Common myeloid progenitor, CD34-positive (primary cell): ENCODE measurements around the gene NOG.
A peak's percentile ranks its signal among the peaks of the same experiment; 100 is the strongest.

ENCODE experiments used
- CTCF ChIA-PET: fragments of 350-600 bp; sonication (Branson Sonifier 250); formaldehyde crosslinking; loops from one replicate; lab custom pipeline; 2021; ENCODE audit warnings: antibody characterized with exemption; lab: Charles Lee
- POLR2A ChIA-PET: fragments of 350-600 bp; sonication (Branson Sonifier 250); formaldehyde crosslinking; loops from one replicate; lab custom pipeline; 2021; ENCODE audit warnings: antibody characterized with exemption; lab: Charles Lee
- DNase-seq, 3 donors: peaks; one replicate each; pipeline versions ENCODE4 v3.0.0 to v3.0.0-alpha.2; 2013
- H3K27ac ChIP-seq, 2 experiments: 1 replicate in 1 of 2; 2 replicates in 1 of 2; pipeline ENCODE4 v1.7.0; 2013; ENCODE audit warnings: inconsistent platforms in 2 of 2, low read length in 2 of 2, mild to moderate bottlenecking in 2 of 2, low read depth in 1 of 2, moderate library complexity in 1 of 2; ENCODE audit not compliant: severe bottlenecking in 2 of 2, insufficient read depth in 1 of 2, poor library complexity in 1 of 2
- H3K27me3 ChIP-seq, 5 experiments: replicated peaks in 2 of 5; 1 replicate in 3 of 5; 2 replicates in 2 of 5; pipeline versions ENCODE4 v1.6.1 to v1.7.0; 2013; ENCODE audit warnings: low read length in 4 of 5, mild to moderate bottlenecking in 2 of 5, moderate library complexity in 2 of 5, inconsistent platforms in 1 of 5; ENCODE audit not compliant: insufficient read depth in 5 of 5, control insufficient read depth in 4 of 5
- H3K36me3 ChIP-seq, 4 experiments: 1 replicate in 2 of 4; 2 replicates in 2 of 4; pipeline versions ENCODE4 v1.6.1 to v1.7.0; 2013; ENCODE audit warnings: low read length in 3 of 4, control low read depth in 1 of 4, mild to moderate bottlenecking in 1 of 4; ENCODE audit not compliant: control insufficient read depth in 4 of 4, insufficient read depth in 4 of 4
- H3K4me1 ChIP-seq, 4 experiments: 1 replicate in 3 of 4; 2 replicates in 1 of 4; pipeline versions ENCODE4 v1.6.1 to v1.7.1; 2013; ENCODE audit warnings: low read length in 3 of 4, mild to moderate bottlenecking in 3 of 4, control low read depth in 1 of 4, inconsistent platforms in 1 of 4, moderate library complexity in 1 of 4; ENCODE audit not compliant: control insufficient read depth in 4 of 4, insufficient read depth in 4 of 4; ENCODE audit errors: control extremely low read depth in 1 of 4
- H3K4me3 ChIP-seq, 7 experiments: 1 replicate in 4 of 7; 2 replicates in 3 of 7; pipeline versions ENCODE4 v1.5.1 to v1.7.0; 2013; ENCODE audit warnings: mild to moderate bottlenecking in 7 of 7, low read length in 6 of 7, moderate library complexity in 6 of 7, inconsistent platforms in 2 of 7, low read depth in 2 of 7, control low read depth in 1 of 7; ENCODE audit not compliant: insufficient read depth in 4 of 7, control insufficient read depth in 1 of 7; ENCODE audit errors: extremely low read depth in 1 of 7
- H3K9me3 ChIP-seq, 5 experiments: 1 replicate in 4 of 5; 2 replicates in 1 of 5; pipeline versions ENCODE4 v1.6.1 to v1.7.1; 2013; ENCODE audit warnings: low read length in 4 of 5, mild to moderate bottlenecking in 2 of 5, inconsistent platforms in 1 of 5, low read depth in 1 of 5, moderate library complexity in 1 of 5; ENCODE audit not compliant: control insufficient read depth in 4 of 5, insufficient read depth in 2 of 5; ENCODE audit errors: control extremely low read depth in 1 of 5
- WGBS: methylation state at CpG from one replicate; pipeline ENCODE4 v1.1.5; 2013; ENCODE audit not compliant: insufficient coverage; 5-methylcytosine and 5-hydroxymethylcytosine counted together

NOG gene

DNA sequence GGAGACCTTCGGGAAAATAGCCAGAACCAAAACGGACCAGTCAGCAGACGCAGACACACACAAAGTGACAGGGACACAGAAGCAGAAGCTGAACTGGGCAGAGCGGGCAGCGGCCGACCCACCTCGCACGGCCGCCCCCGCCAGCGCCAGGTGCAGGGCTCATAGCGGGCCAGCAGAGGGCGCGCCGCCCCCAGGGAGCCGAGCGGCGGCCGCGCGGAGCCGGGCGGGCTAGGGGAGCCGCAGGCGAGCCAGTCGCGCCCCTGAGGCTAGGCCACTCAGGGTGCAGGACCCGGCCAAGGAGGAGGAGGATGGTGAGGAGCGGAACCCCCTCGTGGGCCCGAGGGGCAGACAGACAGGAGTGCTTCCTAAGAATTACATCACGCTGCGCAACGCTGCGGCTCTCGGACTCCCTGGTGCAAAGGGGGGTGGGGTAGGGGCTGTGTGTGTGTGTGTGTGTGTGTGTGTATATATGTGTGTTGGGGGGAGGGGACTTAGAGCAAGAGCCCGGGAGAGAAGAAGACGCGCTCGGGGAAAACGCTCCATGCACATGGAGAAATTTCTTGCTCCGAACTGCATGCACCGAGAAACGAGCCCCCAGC, 913 bp upstream of the NOG start:
- no peaks in the 10 kb centered on the region for H3K27me3 ChIP-seq
- POLR2A ChIA-PET = interaction anchor here (0.6 to 1.4 kb wide), 3 partner anchors 17 to 187 kb away, joined by 3 read pairs; no protein-coding TSS in a partner anchor
- peak; percentile 58 to 85 (median 77) for DNase-seq
- H3K36me3 ChIP-seq = no peaks in the 10 kb centered on the region
- H3K4me1 ChIP-seq = peaks cover 6 to 41% (median 28%) of the 10 kb centered on the region in 4 experiments
- H3K9me3 ChIP-seq = no peaks in the 10 kb centered on the region
- no peak overlapping the region for H3K27ac ChIP-seq
- CTCF ChIA-PET = interaction anchor here (0.8 to 5.5 kb wide), 16 partner anchors 9 to 193 kb away, joined by 3 to 37 read pairs (median 4); no protein-coding TSS in a partner anchor
- H3K4me3 ChIP-seq = peak overlapping the region; percentile 63 to 83 (median 78)
- WGBS = 0% methylated on average over 29 of the region's 44 CpGs

DNA sequence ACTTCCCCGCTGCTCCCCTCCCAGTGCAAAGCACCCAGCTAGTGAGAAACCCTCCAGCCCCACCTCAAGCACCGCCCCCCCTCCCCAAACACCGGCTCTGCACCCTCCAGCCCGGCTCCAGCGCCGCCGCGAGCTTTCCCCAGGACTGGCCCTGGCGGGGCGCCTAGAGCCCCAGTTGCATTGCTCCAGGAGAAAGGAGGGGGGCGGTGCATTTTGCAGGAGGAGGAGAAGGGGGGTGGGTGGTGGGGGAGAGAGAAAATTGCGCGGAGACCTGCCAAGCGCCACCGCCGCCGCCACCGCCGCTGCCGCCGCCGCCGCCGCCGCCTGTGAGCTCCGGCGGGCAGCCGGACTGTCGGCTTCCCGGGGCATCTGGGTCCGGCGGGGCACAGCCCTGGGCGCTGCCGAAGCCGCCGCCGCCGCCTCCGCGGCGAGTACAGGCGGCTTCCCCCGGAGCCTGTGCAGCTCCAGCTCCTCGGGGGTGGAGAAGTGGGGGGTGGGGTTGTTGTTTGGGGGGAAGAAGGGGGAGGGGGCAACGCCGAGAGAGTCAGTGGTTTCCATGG, 333 bp upstream of the NOG start:
- ChIA-PET CTCF (interaction anchor here (0.8 to 5.5 kb wide), 10 partner anchors 10 to 225 kb away, joined by 3 to 37 read pairs (median 10); no protein-coding TSS in a partner anchor), POLR2A (interaction anchor here (0.6 to 1.4 kb wide), 3 partner anchors 17 to 187 kb away, joined by 3 read pairs; no protein-coding TSS in a partner anchor)
- DNase-seq = peak; percentile 70 to 92 (median 91)
- H3K36me3 ChIP-seq = no peaks in the 10 kb centered on the region
- peak overlapping the region; percentile 63 to 83 (median 79) for H3K4me3 ChIP-seq
- H3K4me1 ChIP-seq = peaks cover 6 to 45% (median 33%) of the 10 kb centered on the region in 4 experiments
- no peaks in the 10 kb centered on the region for H3K27me3 ChIP-seq
- WGBS = 0% methylated on average over 13 of the region's 46 CpGs
- no peak overlapping the region for H3K27ac ChIP-seq
- H3K9me3 ChIP-seq = no peaks in the 10 kb centered on the region

DNA sequence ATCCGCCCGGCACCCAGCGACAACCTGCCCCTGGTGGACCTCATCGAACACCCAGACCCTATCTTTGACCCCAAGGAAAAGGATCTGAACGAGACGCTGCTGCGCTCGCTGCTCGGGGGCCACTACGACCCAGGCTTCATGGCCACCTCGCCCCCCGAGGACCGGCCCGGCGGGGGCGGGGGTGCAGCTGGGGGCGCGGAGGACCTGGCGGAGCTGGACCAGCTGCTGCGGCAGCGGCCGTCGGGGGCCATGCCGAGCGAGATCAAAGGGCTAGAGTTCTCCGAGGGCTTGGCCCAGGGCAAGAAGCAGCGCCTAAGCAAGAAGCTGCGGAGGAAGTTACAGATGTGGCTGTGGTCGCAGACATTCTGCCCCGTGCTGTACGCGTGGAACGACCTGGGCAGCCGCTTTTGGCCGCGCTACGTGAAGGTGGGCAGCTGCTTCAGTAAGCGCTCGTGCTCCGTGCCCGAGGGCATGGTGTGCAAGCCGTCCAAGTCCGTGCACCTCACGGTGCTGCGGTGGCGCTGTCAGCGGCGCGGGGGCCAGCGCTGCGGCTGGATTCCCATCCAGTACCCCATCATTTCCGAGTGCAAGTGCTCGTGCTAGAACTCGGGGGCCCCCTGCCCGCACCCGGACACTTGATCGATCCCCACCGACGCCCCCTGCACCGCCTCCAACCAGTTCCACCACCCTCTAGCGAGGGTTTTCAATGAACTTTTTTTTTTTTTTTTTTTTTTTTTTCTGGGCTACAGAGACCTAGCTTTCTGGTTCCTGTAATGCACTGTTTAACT, 1.0 kb downstream of the NOG start:
- WGBS = 0% methylated on average over 59 of the region's 61 CpGs
- H3K9me3 ChIP-seq = no peaks in the 10 kb centered on the region
- H3K36me3 ChIP-seq = no peaks in the 10 kb centered on the region
- peaks cover 6 to 49% (median 37%) of the 10 kb centered on the region in 4 experiments for H3K4me1 ChIP-seq
- POLR2A ChIA-PET = no interaction called here
- no peaks in the 10 kb centered on the region for H3K27me3 ChIP-seq
- peak; percentile 38 to 79 (median 66) for DNase-seq
- peak overlapping the region in 1 of 2 experiments; percentile 15 for H3K27ac ChIP-seq
- H3K4me3 ChIP-seq = peak overlapping the region; percentile 63 to 83 (median 79)
- CTCF ChIA-PET = interaction anchor here (0.8 to 5.5 kb wide), 7 partner anchors 8 to 187 kb away, joined by 3 to 37 read pairs (median 3); no protein-coding TSS in a partner anchor

DNA sequence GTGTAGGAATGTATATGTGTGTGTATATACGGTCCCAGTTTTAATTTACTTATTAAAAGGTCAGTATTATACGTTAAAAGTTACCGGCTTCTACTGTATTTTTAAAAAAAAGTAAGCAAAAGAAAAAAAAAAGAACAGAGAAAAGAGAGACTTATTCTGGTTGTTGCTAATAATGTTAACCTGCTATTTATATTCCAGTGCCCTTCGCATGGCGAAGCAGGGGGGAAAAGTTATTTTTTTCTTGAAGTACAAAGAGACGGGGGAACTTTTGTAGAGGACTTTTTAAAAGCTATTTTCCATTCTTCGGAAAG, 1.6 kb downstream of the NOG start:
- ChIA-PET CTCF (interaction anchor here (0.7 to 5.5 kb wide), 8 partner anchors 8 to 190 kb away, joined by 3 to 37 read pairs (median 4); no protein-coding TSS in a partner anchor), POLR2A (no interaction called here)
- Histone ChIP-seq H3K36me3 (no peaks in the 10 kb centered on the region), H3K4me1 (peaks cover 6 to 49% (median 37%) of the 10 kb centered on the region in 4 experiments), H3K27me3 (no peaks in the 10 kb centered on the region), H3K27ac (no peak overlapping the region), H3K9me3 (no peaks in the 10 kb centered on the region), H3K4me3 (peak overlapping the region in 6 of 7 experiments; percentile 63 to 83 (median 76))
- DNase-seq = no peak
- no CpG with 5 or more reads among the region's 7 CpGs for WGBS

DNA sequence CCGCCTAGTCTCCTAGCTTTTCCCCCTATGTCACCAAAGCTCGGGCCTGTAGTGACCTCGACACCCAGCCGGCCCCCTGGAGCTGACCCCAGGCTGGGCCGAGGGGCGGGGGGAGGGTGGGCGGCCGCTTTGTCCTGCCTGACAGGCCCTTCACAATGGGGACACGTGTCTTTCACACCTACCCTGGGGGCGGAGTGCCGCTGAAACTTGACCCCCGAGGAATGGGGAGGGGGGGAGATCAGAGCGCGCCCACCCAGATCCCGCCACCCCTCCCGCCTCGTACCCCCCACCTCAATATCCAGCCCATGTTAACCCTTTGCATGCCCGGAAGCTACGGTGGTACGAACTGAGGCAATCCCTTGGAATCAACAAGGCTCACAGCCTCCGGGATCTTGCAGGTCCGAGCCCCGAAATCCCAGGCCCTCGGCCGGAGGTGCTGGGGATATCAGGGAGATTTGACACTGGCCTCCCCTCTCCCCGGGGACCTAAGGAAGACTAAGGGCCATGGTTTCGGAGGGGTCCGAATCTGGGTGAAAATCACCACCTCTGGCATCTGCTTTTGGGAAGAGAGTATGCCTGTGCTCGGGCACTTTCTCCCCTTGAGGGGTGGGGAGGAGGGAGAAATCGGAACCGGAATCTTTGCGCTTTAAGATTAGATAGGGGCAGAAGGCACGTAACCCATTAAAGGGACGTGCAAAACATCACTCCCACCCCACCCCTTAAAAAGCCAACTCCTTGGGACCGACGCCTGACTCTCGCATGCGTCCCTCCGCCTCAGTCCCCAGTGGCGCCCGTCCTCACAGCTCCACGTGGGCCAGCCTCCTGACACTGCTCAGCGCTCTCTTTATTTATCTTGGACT, 2.6 kb downstream of the NOG start:
- peaks cover 6 to 49% (median 37%) of the 10 kb centered on the region in 4 experiments for H3K4me1 ChIP-seq
- POLR2A ChIA-PET = interaction anchor here (0.7 kb wide), 1 partner anchor 184 kb away, joined by 3 read pairs; no protein-coding TSS in a partner anchor
- H3K36me3 ChIP-seq = no peaks in the 10 kb centered on the region
- H3K9me3 ChIP-seq = no peaks in the 10 kb centered on the region
- peak overlapping the region in 6 of 7 experiments; percentile 55 to 80 (median 68) for H3K4me3 ChIP-seq
- H3K27me3 ChIP-seq = no peaks in the 10 kb centered on the region
- peak in 2 of 3 donors; percentile 16 to 45 for DNase-seq
- H3K27ac ChIP-seq = no peak overlapping the region
- WGBS = 0% methylated on average over 17 of the region's 43 CpGs
- CTCF ChIA-PET = interaction anchor here (0.7 to 1.5 kb wide), 4 partner anchors 86 to 189 kb away, joined by 3 to 4 read pairs (median 4); no protein-coding TSS in a partner anchor

DNA sequence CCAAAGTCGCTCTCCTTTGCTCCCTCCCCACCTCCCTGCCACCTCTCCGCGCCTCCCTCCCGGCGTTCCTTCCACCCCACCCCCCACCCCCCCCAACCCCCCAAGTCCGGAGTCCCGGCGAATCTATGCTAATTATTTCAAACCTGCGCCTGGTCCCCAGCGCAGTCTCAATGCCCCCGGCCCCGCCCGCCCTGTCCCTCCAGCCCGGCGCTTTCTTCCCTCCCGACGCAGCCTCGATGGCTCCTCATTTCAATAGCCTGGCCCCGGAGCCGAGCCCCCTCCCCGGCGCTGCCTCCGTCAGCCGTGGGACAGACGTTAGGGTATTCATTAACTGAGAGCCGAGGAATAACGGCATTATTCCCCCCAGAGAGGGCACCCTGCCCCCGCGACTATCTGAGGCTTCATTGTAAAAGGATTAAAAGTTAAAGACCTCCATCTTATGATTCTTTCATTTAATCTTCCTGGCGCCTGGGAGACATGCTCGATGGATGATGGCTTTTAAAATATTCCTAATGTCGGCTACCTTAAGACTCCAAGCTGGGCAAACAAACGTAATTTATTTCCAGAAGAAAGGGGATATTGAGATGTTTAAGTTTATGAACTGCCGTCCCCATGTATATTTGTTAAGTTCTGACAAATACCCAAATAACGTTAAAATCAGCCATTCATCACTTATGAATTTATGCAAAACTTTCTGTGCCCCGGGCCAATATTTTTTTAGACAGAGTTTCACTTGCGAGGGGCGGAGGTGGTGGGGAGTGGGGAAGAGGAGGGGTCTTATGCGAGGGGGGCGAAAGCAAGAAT, 3.4 kb downstream of the NOG start:
- H3K4me3 ChIP-seq = peak overlapping the region; percentile 28 to 84 (median 73)
- no peaks in the 10 kb centered on the region for H3K9me3 ChIP-seq
- peak in 1 of 3 donors; percentile 24 for DNase-seq
- H3K27me3 ChIP-seq = no peaks in the 10 kb centered on the region
- ChIA-PET POLR2A (no interaction called here), CTCF (no interaction called here)
- no peak overlapping the region for H3K27ac ChIP-seq
- no peaks in the 10 kb centered on the region for H3K36me3 ChIP-seq
- peaks cover 6 to 49% (median 37%) of the 10 kb centered on the region in 4 experiments for H3K4me1 ChIP-seq
- 0% methylated on average over 24 of the region's 40 CpGs for WGBS
